Peyer's patch (tissue), 4 donors: ENCODE data around the gene WDR86.

Experiments
- CTCF ChIP-seq, 6 experiments: fragments of 450-650 bp in 4 of 6; fragments of 200-600 bp in 2 of 6; sonication (generic) in 1 of 6; IDR thresholded peaks; one replicate each; pipeline ENCODE4 v1.5.1; 2017 to 2019; ENCODE audit warnings: antibody characterized with exemption in 6 of 6, mild to moderate bottlenecking in 3 of 6, moderate library complexity in 1 of 6
- POLR2A ChIP-seq, 2 donors: fragments of 450-650 bp; IDR thresholded peaks; one replicate each; pipeline ENCODE4 v1.5.1; 2017; ENCODE audit warnings: antibody characterized with exemption in 2 of 2, mild to moderate bottlenecking in 2 of 2, moderate library complexity in 2 of 2

- TF ChIP-seq CTCF (IDR thresholded peaks at IDR 0.05), result no peak
- no peak for TF ChIP-seq POLR2A (IDR thresholded peaks at IDR 0.05)
Measured at GRCh38 chr7:151409667-151410404, at the start of gene WDR86.
